Measurements from ENCODE around the gene METTL26. TPM values are rescaled to one million over a fixed set of nuclear protein-coding genes. Genes with fewer than 3 reads are reported as not detected.

METTL26 gene
- total and polyA plus RNA-seq, 9 of the 15 experiments (the other 6 are each of a cell fraction or from before 2014, with no cell fraction given): 7.3 to 262 (median 80.9) TPM

DNA sequence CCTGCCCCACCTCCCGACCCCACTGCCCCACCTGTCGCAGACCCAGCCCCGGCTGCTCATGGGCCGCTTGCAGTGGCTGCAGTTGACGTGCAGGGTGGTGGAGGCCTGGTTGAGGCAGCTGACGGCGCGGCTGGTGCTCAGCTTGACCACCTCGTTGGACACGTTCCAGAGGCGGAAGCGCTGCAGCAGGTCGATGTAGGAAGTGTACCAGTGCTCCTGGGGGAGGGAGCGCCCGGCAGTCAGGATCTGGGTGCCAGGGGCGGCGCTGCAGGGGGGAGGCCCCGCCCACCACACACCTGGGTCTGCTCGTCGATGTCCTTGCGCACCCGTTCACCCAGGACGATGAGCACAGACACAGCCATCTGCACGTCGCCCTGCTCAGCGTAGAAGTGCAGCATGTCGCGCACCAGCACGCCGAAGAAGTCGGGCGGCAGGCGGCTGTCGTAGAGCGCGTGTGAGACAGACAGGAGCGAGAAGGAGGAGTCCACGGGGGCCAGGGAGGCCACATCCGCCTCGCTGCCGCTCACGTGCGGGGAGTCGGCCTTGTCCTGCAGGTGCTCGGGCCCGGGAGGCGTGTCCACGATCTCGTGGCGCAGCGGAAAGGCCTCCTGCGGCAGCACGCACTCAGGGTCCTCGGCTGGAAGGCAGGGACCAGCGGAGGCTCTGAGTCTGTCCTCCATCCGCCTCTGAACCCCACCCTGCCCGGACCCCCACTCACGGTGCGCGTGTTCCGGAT is 49.0 kb upstream of the METTL26 start (continued):
- TF ChIP-seq, protein P1, sequence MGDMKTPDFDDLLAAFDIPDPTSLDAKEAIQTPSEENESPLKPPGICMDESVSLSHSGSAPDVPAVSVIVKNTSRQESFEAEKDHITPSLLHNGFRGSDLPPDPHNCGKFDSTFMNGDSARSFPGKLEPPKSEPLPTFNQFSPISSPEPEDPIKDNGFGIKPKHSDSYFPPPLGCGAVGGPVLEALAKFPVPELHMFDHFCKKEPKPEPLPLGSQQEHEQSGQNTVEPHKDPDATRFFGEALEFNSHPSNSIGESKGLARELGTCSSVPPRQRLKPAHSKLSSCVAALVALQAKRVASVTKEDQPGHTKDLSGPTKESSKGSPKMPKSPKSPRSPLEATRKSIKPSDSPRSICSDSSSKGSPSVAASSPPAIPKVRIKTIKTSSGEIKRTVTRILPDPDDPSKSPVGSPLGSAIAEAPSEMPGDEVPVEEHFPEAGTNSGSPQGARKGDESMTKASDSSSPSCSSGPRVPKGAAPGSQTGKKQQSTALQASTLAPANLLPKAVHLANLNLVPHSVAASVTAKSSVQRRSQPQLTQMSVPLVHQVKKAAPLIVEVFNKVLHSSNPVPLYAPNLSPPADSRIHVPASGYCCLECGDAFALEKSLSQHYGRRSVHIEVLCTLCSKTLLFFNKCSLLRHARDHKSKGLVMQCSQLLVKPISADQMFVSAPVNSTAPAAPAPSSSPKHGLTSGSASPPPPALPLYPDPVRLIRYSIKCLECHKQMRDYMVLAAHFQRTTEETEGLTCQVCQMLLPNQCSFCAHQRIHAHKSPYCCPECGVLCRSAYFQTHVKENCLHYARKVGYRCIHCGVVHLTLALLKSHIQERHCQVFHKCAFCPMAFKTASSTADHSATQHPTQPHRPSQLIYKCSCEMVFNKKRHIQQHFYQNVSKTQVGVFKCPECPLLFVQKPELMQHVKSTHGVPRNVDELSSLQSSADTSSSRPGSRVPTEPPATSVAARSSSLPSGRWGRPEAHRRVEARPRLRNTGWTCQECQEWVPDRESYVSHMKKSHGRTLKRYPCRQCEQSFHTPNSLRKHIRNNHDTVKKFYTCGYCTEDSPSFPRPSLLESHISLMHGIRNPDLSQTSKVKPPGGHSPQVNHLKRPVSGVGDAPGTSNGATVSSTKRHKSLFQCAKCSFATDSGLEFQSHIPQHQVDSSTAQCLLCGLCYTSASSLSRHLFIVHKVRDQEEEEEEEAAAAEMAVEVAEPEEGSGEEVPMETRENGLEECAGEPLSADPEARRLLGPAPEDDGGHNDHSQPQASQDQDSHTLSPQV (IDR thresholded peaks at IDR 0.05): no peak

DNA sequence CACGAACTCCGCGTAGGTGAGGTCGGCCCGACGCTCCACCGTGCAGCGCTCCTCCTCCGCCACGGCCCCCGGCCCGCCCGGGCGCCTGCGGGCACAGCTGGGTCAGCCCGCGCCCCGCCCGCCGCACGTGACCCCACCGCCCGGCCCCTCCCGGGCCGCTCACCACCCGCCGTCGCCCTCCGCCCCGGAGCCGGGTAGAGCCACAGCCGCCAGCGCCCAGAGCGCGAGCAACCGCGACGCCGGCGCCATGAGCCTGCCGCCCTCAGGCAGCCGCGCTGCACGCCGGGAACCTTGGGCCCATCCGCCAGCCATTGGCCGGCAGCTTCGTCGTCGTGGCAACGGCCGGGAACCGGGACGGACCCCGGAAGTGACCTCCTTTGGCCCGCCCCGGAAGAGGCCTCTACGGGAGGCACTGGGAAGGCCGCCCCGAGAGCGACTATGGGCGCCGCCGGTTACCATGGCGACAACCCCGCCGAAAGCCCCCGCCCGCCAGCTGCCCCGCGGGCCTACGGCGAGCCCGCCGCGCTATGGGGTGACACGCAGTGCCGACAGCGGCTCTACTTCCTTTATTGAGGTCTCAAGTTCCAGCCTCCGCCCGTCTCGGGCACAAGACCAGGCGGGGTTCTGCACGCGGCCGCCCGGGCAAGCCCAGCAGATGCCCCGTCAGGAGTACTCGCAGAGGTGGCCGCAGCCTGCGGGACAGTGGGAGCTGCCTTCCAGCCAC is 48.1 kb upstream of the METTL26 start, which contains the start of gene JMJD8:
Gene JMJD8, minus strand, starts transcription at position 264 of the 724 bp plus-strand sequence. Its CDS starts 15 bp downstream, at position 249.
- POLR2A ChIA-PET: interaction anchor here (0.6 to 0.8 kb wide), 5 partner anchors 9 to 442 kb away, joined by 3 to 6 read pairs (median 3); partner anchors contain the start of gene RHBDL1
- CTCF ChIA-PET (ENCODE audit: low intra/inter-chr PET ratio): no interaction called here
- ATAC-seq (peak; percentile 76), FAIRE-seq (peak; percentile 92), DNase-seq (ENCODE audit: extremely low read depth in 1 of 4, low spot score in 3 of 4) (peak; percentile 83 to 97 (median 90))
- H3K36me3 ChIP-seq (ENCODE audit: control insufficient read depth, insufficient read depth, low read length): peaks cover 66% of the 10 kb centered on the region
- H3K4me3 ChIP-seq: peak within 1 kb of the TSS; percentile 98
- intact Hi-C loops (cut with micrococcal nuclease) (loop anchor here (5.0 kb wide), 1 partner anchor 287 kb away; the partner anchor contains the start of gene NME4), in situ Hi-C loops (cut with MboI) (no loop called here)
- WGBS (ENCODE audit: insufficient coverage, low coverage, missing lambda C conversion rate): 17% methylated on average over 42 of the region's 91 CpGs
- H3K79me2 ChIP-seq (ENCODE audit: control insufficient read depth, insufficient read depth, low read length): peaks cover 47% of the 10 kb centered on the region
- H3K27me3 ChIP-seq (ENCODE audit: control insufficient read depth in 2 of 2, insufficient read depth in 2 of 2, low read length in 2 of 2): no peaks in the 10 kb centered on the region
- H2AFZ ChIP-seq (ENCODE audit: low read depth, low read length): peak within 1 kb of the TSS; percentile 24; the same call in 1 of the 2 replicates
- H3K9me3 ChIP-seq (replicated peaks; ENCODE audit: control insufficient read depth, insufficient read depth, low read depth, low read length): no peaks in the 10 kb centered on the region
- peak within 1 kb of the TSS; percentile 71 to 98 for H3K9ac ChIP-seq (ENCODE audit: insufficient read depth in 1 of 2, low read depth in 2 of 2, low read length in 2 of 2)
- H3K4me2 ChIP-seq (ENCODE audit: insufficient read depth, low read length): peak within 1 kb of the TSS; percentile 75
- BruUV-seq (replicated peaks): no TSS peak
- peak within 1 kb of the TSS; percentile 88 for H3K27ac ChIP-seq (ENCODE audit: extremely low read depth, low read depth, low read length)
- peaks cover 21% of the 10 kb centered on the region for H4K20me1 ChIP-seq (replicated peaks; ENCODE audit: control insufficient read depth, insufficient read depth, low read length)
- H3K9me1 ChIP-seq (ENCODE audit: control insufficient read depth, insufficient read depth, low read length): peaks cover 13% of the 10 kb centered on the region
- H3K4me1 ChIP-seq (replicated peaks in 1 of 2; ENCODE audit: control insufficient read depth in 2 of 2, insufficient read depth in 2 of 2, low read length in 2 of 2): peaks cover 27 to 96% of the 10 kb centered on the region in 2 experiments
- TF ChIP-seq SREBF2 (CRISPR knock-in tag; IDR thresholded peaks at IDR 0.05): no peak
- peak; percentile 78 for TF ChIP-seq CREB1 (IDR thresholded peaks at IDR 0.05)
- peak; percentile 81 for TF ChIP-seq CREB1 (CRISPR knock-in tag; IDR thresholded peaks at IDR 0.05)
- peak; percentile 37; the same call in 1 of the 2 replicates for TF ChIP-seq KLF1 (tag; IDR thresholded peaks at IDR 0.05)
- TF ChIP-seq, protein P2, sequence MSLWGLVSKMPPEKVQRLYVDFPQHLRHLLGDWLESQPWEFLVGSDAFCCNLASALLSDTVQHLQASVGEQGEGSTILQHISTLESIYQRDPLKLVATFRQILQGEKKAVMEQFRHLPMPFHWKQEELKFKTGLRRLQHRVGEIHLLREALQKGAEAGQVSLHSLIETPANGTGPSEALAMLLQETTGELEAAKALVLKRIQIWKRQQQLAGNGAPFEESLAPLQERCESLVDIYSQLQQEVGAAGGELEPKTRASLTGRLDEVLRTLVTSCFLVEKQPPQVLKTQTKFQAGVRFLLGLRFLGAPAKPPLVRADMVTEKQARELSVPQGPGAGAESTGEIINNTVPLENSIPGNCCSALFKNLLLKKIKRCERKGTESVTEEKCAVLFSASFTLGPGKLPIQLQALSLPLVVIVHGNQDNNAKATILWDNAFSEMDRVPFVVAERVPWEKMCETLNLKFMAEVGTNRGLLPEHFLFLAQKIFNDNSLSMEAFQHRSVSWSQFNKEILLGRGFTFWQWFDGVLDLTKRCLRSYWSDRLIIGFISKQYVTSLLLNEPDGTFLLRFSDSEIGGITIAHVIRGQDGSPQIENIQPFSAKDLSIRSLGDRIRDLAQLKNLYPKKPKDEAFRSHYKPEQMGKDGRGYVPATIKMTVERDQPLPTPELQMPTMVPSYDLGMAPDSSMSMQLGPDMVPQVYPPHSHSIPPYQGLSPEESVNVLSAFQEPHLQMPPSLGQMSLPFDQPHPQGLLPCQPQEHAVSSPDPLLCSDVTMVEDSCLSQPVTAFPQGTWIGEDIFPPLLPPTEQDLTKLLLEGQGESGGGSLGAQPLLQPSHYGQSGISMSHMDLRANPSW (CRISPR knock-in tag; IDR thresholded peaks at IDR 0.05): no peak
- no peak for TF ChIP-seq ZNF12 (CRISPR knock-in tag; IDR thresholded peaks at IDR 0.05)
- TF ChIP-seq CXXC5 (CRISPR knock-in tag; IDR thresholded peaks at IDR 0.05): peak; percentile 72
- peak; percentile 84 for TF ChIP-seq TAF1 (IDR thresholded peaks at IDR 0.05; ENCODE audit: control insufficient read depth, extremely low read depth, insufficient read depth, low read length, severe bottlenecking)
- TF ChIP-seq CBFA2T3 (IDR thresholded peaks at IDR 0.05): no peak
- TF ChIP-seq NRF1 (conservative IDR thresholded peaks at IDR 0.05 in 1 of 2, IDR thresholded peaks at IDR 0.05 in 1 of 2): peak in 1 of 2 experiments; percentile 39; a peak in 2 of 4 replicates
- no peak for TF ChIP-seq WHSC1 (IDR thresholded peaks at IDR 0.05; ENCODE audit: low read length)
